GM10266 (cell line): ENCODE measurements around the gene SNAPIN.

Source experiments
- DNase-seq: peaks from one replicate; pipeline ENCODE4 v3.0.0; 2012; ENCODE audit errors: extremely low spot score
- TF ChIP-seq, protein P1 (sequence below): IDR thresholded peaks from 2 replicates; pipeline ENCODE4 v1.5.1; 2012; ENCODE audit warnings: mild to moderate bottlenecking, low read depth; ENCODE audit not compliant: control insufficient read depth, insufficient read depth; ENCODE audit errors: missing control alignments

Gene SNAPIN

DNA sequence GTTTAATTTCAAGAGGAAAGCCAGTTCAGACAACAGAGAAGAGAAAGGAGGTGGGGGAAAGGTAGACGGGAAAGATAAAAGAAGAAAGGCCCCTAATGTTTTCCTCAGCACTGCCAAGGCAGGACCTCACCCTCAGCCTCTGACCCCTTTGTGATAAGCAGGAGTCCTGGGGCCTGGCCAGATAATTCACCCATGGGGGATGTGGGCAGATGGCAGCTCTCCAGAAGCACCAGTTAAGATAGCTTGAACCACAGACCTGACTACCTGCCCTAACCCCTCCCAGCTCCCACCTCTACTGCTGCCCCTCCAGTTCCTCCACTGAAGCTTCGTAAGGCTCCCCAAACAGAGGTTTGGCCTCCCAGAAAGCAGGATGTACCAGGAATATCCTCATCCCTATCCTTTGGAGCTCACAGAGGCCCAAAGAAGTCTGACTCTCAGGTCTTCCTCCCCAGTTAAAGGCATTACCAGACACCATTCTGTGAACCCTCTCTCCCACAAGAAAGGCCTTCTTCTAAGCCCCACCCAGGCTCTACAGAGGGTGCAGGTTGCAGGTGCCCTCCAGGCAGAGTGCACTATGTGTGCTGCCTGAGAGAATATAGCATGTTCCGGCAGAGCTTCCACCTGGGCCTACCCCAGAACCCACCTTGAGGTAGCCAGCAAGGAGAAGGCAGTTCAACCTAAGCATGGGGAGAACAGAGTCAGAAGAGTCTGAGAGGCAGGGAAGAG lies 9.2 kb upstream of the SNAPIN start:
- TF ChIP-seq, protein P1, sequence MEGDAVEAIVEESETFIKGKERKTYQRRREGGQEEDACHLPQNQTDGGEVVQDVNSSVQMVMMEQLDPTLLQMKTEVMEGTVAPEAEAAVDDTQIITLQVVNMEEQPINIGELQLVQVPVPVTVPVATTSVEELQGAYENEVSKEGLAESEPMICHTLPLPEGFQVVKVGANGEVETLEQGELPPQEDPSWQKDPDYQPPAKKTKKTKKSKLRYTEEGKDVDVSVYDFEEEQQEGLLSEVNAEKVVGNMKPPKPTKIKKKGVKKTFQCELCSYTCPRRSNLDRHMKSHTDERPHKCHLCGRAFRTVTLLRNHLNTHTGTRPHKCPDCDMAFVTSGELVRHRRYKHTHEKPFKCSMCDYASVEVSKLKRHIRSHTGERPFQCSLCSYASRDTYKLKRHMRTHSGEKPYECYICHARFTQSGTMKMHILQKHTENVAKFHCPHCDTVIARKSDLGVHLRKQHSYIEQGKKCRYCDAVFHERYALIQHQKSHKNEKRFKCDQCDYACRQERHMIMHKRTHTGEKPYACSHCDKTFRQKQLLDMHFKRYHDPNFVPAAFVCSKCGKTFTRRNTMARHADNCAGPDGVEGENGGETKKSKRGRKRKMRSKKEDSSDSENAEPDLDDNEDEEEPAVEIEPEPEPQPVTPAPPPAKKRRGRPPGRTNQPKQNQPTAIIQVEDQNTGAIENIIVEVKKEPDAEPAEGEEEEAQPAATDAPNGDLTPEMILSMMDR, result no peak
- no peak for DNase-seq

DNA sequence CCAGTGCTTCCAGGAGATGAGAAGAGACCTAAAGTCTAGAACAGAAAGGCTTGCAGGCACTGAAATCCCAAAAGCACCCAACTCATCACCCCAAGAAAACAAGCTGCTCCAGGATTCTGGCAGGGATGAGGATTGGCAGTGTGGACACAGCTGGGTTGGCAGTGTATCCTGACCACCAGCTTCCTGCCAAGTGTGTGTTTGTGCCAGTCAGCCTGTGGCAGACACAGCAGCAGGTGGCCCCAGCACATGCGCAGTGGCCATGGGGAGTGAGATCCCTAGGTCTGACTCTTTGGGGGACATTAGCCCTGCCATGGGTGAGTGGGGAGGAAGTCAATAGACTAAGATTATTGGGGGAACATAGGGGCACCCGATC lies 8.7 kb upstream of the SNAPIN start:
- no peak for DNase-seq
- TF ChIP-seq, protein P1, result no peak

DNA sequence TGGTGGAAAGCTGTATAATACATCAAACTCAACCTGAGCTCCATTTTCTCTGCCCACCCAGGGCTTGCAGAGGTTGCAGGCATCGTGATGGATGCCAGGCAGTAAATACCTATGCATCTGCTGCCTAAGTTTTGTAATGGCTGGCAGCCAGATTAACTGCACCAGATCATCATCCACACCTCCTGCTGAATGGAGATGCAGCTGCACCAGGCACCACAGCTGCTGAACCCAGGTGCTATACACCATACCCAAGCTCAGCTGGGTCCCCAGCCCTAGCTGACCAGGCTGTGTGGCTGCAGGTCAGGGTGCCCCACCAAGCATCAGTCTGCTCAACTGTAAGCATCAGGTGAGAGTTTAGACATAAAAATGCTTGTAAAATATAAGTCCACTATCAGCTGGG lies 6.7 kb upstream of the SNAPIN start:
- DNase-seq, result no peak
- TF ChIP-seq, protein P1, result no peak

DNA sequence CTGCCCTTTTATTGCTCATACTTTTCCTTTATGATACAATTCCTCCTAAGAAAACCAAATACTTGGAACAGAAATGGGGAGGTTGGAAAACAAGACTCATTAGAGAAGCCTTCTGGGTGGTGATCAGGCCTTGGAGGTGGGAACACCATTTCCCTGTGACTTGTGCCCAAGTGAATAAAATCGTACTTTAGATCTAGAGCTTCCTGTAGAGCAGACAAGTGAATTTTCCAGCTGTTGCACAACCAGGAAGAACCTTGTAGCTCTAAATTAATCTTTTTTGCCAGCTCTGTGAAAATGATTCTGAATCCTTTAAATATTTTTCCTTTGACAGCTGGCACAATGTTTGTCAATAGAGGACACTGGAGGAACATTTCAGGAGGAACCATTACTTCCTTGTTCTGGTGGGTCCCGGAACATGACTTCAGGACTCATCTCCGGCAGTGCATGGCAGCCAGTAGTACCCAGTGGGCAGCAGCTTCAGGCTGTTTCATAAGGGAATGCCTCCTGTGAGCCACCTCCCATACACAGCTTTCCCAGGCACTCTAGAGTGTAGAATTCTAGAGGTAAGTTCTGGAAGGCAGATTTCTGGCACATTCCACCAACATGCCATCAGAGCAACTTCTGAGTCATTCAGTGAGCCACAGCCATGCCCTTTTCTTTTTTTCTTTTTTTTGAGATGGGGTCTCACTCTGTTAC lies 5.5 kb upstream of the SNAPIN start:
- no peak for DNase-seq
- TF ChIP-seq, protein P1, result no peak

DNA sequence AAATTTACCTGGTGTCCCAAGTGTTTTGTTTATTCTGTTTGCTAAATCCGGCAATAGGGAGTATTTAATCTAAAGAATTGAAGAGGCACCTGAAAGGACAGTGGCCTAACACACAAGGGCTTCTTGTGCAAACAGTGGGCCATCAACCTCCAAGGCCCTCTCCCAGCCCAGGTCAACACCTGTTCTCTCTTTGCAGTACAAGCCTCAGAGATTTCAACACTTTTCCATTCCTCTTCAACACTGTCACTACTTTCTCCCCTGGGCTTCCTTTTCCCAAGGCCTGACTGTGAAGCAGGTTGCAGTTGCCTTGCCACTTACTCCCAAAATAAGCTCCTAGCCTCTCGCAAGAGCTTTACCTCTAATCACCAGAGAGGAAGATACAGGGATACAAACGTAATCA lies 3.2 kb upstream of the SNAPIN start:
- DNase-seq, result no peak
- TF ChIP-seq, protein P1, result no peak

DNA sequence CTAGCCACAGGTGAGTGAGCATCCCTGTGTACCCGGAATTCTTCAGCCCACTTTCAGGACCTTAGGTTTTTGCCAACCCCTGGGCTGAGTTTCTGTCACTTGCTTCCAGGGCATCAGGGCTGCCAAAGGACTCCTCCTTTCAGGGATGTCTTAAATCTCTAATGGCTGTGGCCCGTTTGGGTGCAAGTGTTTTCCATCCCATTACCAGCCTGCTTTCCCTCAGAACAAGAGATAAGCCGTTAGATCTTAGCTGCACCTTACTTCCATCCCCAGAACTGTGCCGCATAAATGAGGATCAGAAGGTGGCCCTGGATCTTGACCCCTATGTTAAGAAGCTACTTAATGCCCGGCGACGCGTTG lies 652 bp downstream of the SNAPIN start:
- DNase-seq, result no peak
- TF ChIP-seq, protein P1, result no peak

DNA sequence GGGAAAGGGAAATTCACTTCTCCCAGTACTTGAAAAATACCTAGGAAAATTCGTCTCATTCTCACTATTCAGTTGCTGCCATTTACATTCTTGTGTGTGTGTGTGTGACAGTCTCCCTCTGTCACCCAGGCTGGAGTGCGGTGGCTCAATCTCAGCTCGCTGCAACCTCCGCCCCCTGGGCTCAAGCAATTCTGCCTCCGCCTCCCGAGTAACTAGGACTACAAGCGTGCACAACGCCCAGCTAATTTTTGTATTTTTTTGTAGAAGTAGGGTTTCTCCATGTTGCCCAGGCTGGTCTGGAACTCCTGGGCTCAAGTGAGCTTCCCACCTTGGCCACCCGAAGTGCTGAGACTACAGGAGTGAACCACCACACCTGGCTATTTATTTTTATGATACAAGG lies 1.2 kb downstream of the SNAPIN start:
- TF ChIP-seq, protein P1, result no peak
- no peak for DNase-seq
